ENCODE data around the gene CAMTA1. TPM values are rescaled to one million over a fixed set of nuclear protein-coding genes. Genes with fewer than 3 reads are reported as not detected.

Gene CAMTA1
- polyA plus RNA-seq, 1 donor (not counting 4 experiments of a cell fraction or from before 2014, with no cell fraction given): 51.4 TPM

DNA sequence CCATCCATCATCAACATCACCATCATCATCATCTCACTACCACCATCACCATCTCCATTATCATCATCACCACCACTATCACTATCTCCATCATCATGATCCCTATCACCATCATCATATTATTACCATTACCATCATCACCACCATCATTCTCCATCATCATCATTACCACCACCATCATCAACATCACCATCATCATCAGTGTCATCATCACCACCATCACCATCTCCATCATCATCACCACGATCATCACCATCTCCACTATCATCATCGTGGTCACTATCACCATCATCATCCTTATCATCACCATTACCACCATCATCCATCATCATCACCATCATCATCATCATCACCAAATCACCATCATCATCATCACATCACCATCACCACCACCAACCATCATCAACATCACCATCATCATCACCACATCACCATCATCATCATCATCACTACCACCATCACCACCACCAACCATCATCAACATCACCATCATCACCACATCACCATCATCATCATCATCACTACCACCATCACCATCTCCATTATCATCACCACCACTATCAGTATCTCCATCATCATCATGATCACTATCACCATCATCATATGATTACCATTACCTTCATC lies 783.8 kb downstream of the CAMTA1 start:
- Histone ChIP-seq H2AFZ (ENCODE audit: control insufficient read depth, low read length) (no peak overlapping the region), H3K9me1 (ENCODE audit: control insufficient read depth, extremely low read depth, insufficient read depth, low read length) (no peaks in the 10 kb centered on the region), H3K27me3 (ENCODE audit: control insufficient read depth, extremely low read depth, insufficient read depth, low read length) (no peaks in the 10 kb centered on the region), H3K9ac (ENCODE audit: control insufficient read depth, extremely low read depth, insufficient read depth, low read length) (no peak overlapping the region), H3K27ac (ENCODE audit: control insufficient read depth, insufficient read depth, low read length) (no peak overlapping the region), H3K36me3 (ENCODE audit: control insufficient read depth in 2 of 2, extremely low read depth in 1 of 2, insufficient read depth in 2 of 2, low read length in 2 of 2) (no peaks in the 10 kb centered on the region), H3K4me1 (ENCODE audit: control insufficient read depth, extremely low read depth, insufficient read depth, low read length) (peaks cover 32% of the 10 kb centered on the region), H4K20me1 (ENCODE audit: control insufficient read depth, extremely low read depth, insufficient read depth, low read length) (no peaks in the 10 kb centered on the region), H3K79me2 (ENCODE audit: control insufficient read depth, insufficient read depth, low read length) (no peaks in the 10 kb centered on the region), H3K4me2 (ENCODE audit: control insufficient read depth, extremely low read depth, insufficient read depth, low read depth, low read length) (no peak overlapping the region), H3K4me3 (ENCODE audit: control insufficient read depth in 2 of 3, extremely low read depth in 1 of 3, insufficient read depth in 2 of 3, low read depth in 1 of 3, low read length in 3 of 3) (no peak overlapping the region), H3K9me3 (ENCODE audit: control insufficient read depth, low read depth, low read length) (no peaks in the 10 kb centered on the region)
- TF ChIP-seq, protein P1, sequence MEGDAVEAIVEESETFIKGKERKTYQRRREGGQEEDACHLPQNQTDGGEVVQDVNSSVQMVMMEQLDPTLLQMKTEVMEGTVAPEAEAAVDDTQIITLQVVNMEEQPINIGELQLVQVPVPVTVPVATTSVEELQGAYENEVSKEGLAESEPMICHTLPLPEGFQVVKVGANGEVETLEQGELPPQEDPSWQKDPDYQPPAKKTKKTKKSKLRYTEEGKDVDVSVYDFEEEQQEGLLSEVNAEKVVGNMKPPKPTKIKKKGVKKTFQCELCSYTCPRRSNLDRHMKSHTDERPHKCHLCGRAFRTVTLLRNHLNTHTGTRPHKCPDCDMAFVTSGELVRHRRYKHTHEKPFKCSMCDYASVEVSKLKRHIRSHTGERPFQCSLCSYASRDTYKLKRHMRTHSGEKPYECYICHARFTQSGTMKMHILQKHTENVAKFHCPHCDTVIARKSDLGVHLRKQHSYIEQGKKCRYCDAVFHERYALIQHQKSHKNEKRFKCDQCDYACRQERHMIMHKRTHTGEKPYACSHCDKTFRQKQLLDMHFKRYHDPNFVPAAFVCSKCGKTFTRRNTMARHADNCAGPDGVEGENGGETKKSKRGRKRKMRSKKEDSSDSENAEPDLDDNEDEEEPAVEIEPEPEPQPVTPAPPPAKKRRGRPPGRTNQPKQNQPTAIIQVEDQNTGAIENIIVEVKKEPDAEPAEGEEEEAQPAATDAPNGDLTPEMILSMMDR (optimal IDR thresholded peaks at IDR 0.05 in 1 of 3, IDR thresholded peaks at IDR 0.05 in 1 of 3, conservative IDR thresholded peaks at IDR 0.05 in 1 of 3; ENCODE audit: extremely low read depth in 1 of 3, insufficient read depth in 2 of 3, low read length in 3 of 3): no peak
- no peak for TF ChIP-seq EZH2 (IDR thresholded peaks at IDR 0.05; ENCODE audit: low read length)
- FAIRE-seq (no peak), DNase-seq (ENCODE audit: low read depth, low spot score) (no peak)
- dilution Hi-C loops (cut with MboI; ENCODE audit: extremely low pct_ligation_motif_present, low sequenced_read_pairs): no loop called here

DNA sequence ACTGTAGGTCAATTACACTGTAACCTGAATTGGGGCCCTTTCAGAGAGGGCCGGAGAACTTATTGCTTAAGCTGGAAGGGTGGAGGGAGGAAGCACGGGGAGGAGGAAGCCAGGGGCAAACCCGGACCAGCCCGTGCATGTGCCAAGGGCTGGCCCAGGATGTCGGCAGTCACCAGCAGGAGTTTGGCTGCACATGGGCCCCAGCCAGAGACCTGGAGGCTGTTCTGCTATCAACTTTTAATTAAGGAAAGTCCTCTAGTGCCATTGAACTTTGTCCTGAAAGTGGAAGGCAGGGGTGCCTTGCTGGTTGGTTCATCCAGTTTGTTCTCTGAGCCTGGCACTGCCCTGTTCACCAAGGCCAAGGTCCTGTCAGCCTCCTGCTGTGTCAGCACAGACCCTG lies 785.1 kb downstream of the CAMTA1 start:
- no peaks in the 10 kb centered on the region for H4K20me1 ChIP-seq (ENCODE audit: control insufficient read depth, extremely low read depth, insufficient read depth, low read length)
- H3K4me2 ChIP-seq (ENCODE audit: control insufficient read depth, extremely low read depth, insufficient read depth, low read depth, low read length): peak overlapping the region; percentile 29
- no peaks in the 10 kb centered on the region for H3K9me1 ChIP-seq (ENCODE audit: control insufficient read depth, extremely low read depth, insufficient read depth, low read length)
- peaks cover 32% of the 10 kb centered on the region for H3K4me1 ChIP-seq (ENCODE audit: control insufficient read depth, extremely low read depth, insufficient read depth, low read length)
- H3K36me3 ChIP-seq (ENCODE audit: control insufficient read depth in 2 of 2, extremely low read depth in 1 of 2, insufficient read depth in 2 of 2, low read length in 2 of 2): no peaks in the 10 kb centered on the region
- H3K27ac ChIP-seq (ENCODE audit: control insufficient read depth, insufficient read depth, low read length): peak overlapping the region; percentile 13
- dilution Hi-C loops (cut with MboI; ENCODE audit: extremely low pct_ligation_motif_present, low sequenced_read_pairs): no loop called here
- no peak overlapping the region for H3K4me3 ChIP-seq (ENCODE audit: control insufficient read depth in 2 of 3, extremely low read depth in 1 of 3, insufficient read depth in 2 of 3, low read depth in 1 of 3, low read length in 3 of 3)
- peak; percentile 79 for FAIRE-seq
- TF ChIP-seq, protein P1 (optimal IDR thresholded peaks at IDR 0.05 in 1 of 3, IDR thresholded peaks at IDR 0.05 in 1 of 3, conservative IDR thresholded peaks at IDR 0.05 in 1 of 3; ENCODE audit: extremely low read depth in 1 of 3, insufficient read depth in 2 of 3, low read length in 3 of 3): no peak
- no peak for TF ChIP-seq EZH2 (IDR thresholded peaks at IDR 0.05; ENCODE audit: low read length)
- H3K27me3 ChIP-seq (ENCODE audit: control insufficient read depth, extremely low read depth, insufficient read depth, low read length): no peaks in the 10 kb centered on the region
- no peak overlapping the region for H3K9ac ChIP-seq (ENCODE audit: control insufficient read depth, extremely low read depth, insufficient read depth, low read length)
- no peak for DNase-seq (ENCODE audit: low read depth, low spot score)
- peak overlapping the region; percentile 2 for H2AFZ ChIP-seq (ENCODE audit: control insufficient read depth, low read length)
- no peaks in the 10 kb centered on the region for H3K79me2 ChIP-seq (ENCODE audit: control insufficient read depth, insufficient read depth, low read length)
- no peaks in the 10 kb centered on the region for H3K9me3 ChIP-seq (ENCODE audit: control insufficient read depth, low read depth, low read length)

Measured in keratinocyte (primary cell).